ENCODE results near the gene MSH3.

- TF ChIP-seq CTCF (IDR thresholded peaks at IDR 0.05) (no peak), POLR2A (IDR thresholded peaks at IDR 0.05) (no peak)
Measured at GRCh38 chr5:80608731-80609130, 45.7 kb upstream of the MSH3 start.

Data from body of pancreas (tissue), 4 donors.